Limb (tissue), 2 donors: ENCODE measurements around the gene TEDC1.

Experiments used
- DNase-seq, 2 donors: peaks; one replicate each; pipeline ENCODE4 v3.0.0-alpha.2; 2016; ENCODE audit errors: extremely low spot score in 2 of 2

TEDC1 gene

GRCh38 chr14:105519946-105520698 lies 29.1 kb downstream of the TEDC1 start:
- no peak for DNase-seq

- no peak for DNase-seq
Observed at GRCh38 chr14:105525326-105525725, 34.3 kb downstream of the TEDC1 start.

GRCh38 chr14:105525861-105526775 lies 35.1 kb downstream of the TEDC1 start, which contains the start of gene TMEM121:
Gene TMEM121, plus strand, starts transcription at chr14:105526583. Its CDS starts 2,252 bp downstream, at chr14:105528835.
- DNase-seq = peak in 1 of 2 donors; percentile 78

- DNase-seq = peak in 1 of 2 donors; percentile 65
Observed at GRCh38 chr14:105526776-105527380, 35.8 kb downstream of the TEDC1 start.

GRCh38 chr14:105527381-105527825 lies 36.4 kb downstream of the TEDC1 start:
- peak in 1 of 2 donors; percentile 51 for DNase-seq

- DNase-seq = peak; percentile 78 to 90
Observed at GRCh38 chr14:105527826-105528585, 37.0 kb downstream of the TEDC1 start.

- peak in 1 of 2 donors; percentile 51 for DNase-seq
Observed at GRCh38 chr14:105528586-105529318, 37.7 kb downstream of the TEDC1 start.

- no peak for DNase-seq
Observed at GRCh38 chr14:105529319-105529568, 38.2 kb downstream of the TEDC1 start.

GRCh38 chr14:105529569-105530284 lies 38.7 kb downstream of the TEDC1 start:
- peak in 1 of 2 donors; percentile 51 for DNase-seq

GRCh38 chr14:105530285-105531087 lies 39.4 kb downstream of the TEDC1 start:
- no peak for DNase-seq

- no peak for DNase-seq
Observed at GRCh38 chr14:105531088-105531893, 40.2 kb downstream of the TEDC1 start.

GRCh38 chr14:105531894-105532623 lies 41.0 kb downstream of the TEDC1 start:
- DNase-seq = no peak

GRCh38 chr14:105532735-105533141 lies 41.7 kb downstream of the TEDC1 start:
- no peak for DNase-seq

- no peak for DNase-seq
Observed at GRCh38 chr14:105533391-105533790, 42.3 kb downstream of the TEDC1 start.

GRCh38 chr14:105533811-105534498 lies 42.9 kb downstream of the TEDC1 start:
- DNase-seq = no peak

GRCh38 chr14:105534586-105534985 lies 43.5 kb downstream of the TEDC1 start:
- no peak for DNase-seq

GRCh38 chr14:105536051-105536450 lies 45.0 kb downstream of the TEDC1 start:
- DNase-seq = no peak
